Hematopoietic multipotent progenitor cell treated with erythropoietin and hydrocortisone succinate and interleukin-3 and kit ligand, for 8 days (in vitro differentiated cells): Measurements from ENCODE around the gene SLC6A12.
A peak's percentile ranks its signal among the peaks of the same experiment; 100 is the strongest.

Experiments used
- DNase-seq: peaks from one replicate; pipeline ENCODE4 v3.0.0-alpha.2; 2015

SLC6A12 gene

GRCh38 chr12:157644-158043 is 56.3 kb downstream of the SLC6A12 start:
- no peak for DNase-seq

- no peak for DNase-seq
Measured at GRCh38 chr12:156945-157344, 57.0 kb downstream of the SLC6A12 start.

- no peak for DNase-seq
Measured at GRCh38 chr12:155646-156045, 58.3 kb downstream of the SLC6A12 start.

- DNase-seq = no peak
Measured at GRCh38 chr12:155006-155405, 59.0 kb downstream of the SLC6A12 start.

- DNase-seq = no peak
Measured at GRCh38 chr12:154058-154457, 59.9 kb downstream of the SLC6A12 start.

- peak; percentile 89 for DNase-seq
Measured at GRCh38 chr12:153080-153746, 60.7 kb downstream of the SLC6A12 start.

- no peak for DNase-seq
Measured at GRCh38 chr12:152440-152839, 61.5 kb downstream of the SLC6A12 start.

- no peak for DNase-seq
Measured at GRCh38 chr12:151579-151978, 62.4 kb downstream of the SLC6A12 start.

- no peak for DNase-seq
Measured at GRCh38 chr12:148676-149416, 65.1 kb downstream of the SLC6A12 start.

GRCh38 chr12:147242-147641 is 66.7 kb downstream of the SLC6A12 start:
- DNase-seq = no peak

GRCh38 chr12:145369-145960 is 68.5 kb downstream of the SLC6A12 start:
- DNase-seq = no peak

GRCh38 chr12:144650-145284 is 69.2 kb downstream of the SLC6A12 start:
- no peak for DNase-seq

GRCh38 chr12:143964-144649 is 69.8 kb downstream of the SLC6A12 start:
- DNase-seq = peak; percentile 61

- DNase-seq = no peak
Measured at GRCh38 chr12:140162-140561, 73.8 kb downstream of the SLC6A12 start.
